K562 (cell line): ENCODE data around the gene TBXAS1. TPM values are rescaled to one million over a fixed set of nuclear protein-coding genes. Genes with fewer than 3 reads are reported as not detected.

Source experiments
- ATF3 ChIP-seq, 2 experiments: fragments of 450-650 bp in 1 of 2; sonication (generic) in 1 of 2; formaldehyde crosslinking in 1 of 2; IDR thresholded peaks in 1 of 2; conservative IDR thresholded peaks in 1 of 2; 2 replicates each; pipeline versions ENCODE4 v1.6.1 to v1.8.1; 2016 to 2023; ENCODE audit warnings: mild to moderate bottlenecking in 2 of 2, moderate library complexity in 2 of 2, inconsistent platforms in 1 of 2, missing genetic modification reagents in 1 of 2
- CBX3 ChIP-seq, 2 experiments: IDR thresholded peaks; 1 replicate in 1 of 2; 2 replicates in 1 of 2; pipeline ENCODE4 v1.6.1; 2012; ENCODE audit warnings: inconsistent platforms in 2 of 2, low read length in 2 of 2, borderline replicate concordance in 1 of 2, control low read depth in 1 of 2
- CTBP1 ChIP-seq: fragments of 450-650 bp; IDR thresholded peaks from 2 replicates; pipeline ENCODE4 v1.6.1; 2016; ENCODE audit warnings: borderline replicate concordance
- ELK1 ChIP-seq: sonication (generic); formaldehyde crosslinking; IDR thresholded peaks from 2 replicates; pipeline ENCODE4 v1.8.1; 2022; ENCODE audit warnings: missing genetic modification reagents
- FIP1L1 ChIP-seq: fragments of 200-400 bp; formaldehyde crosslinking; IDR thresholded peaks from 2 replicates; pipeline ENCODE4 v1.6.1; 2018; ENCODE audit warnings: mild to moderate bottlenecking, low read depth, low read length; ENCODE audit not compliant: poor library complexity, severe bottlenecking
- FOXP1 ChIP-seq: sonication (generic); formaldehyde crosslinking; IDR thresholded peaks from 2 replicates; pipeline ENCODE4 v1.8.0; 2022; ENCODE audit warnings: mild to moderate bottlenecking, missing genetic modification reagents
- JUND ChIP-seq, 2 experiments: IDR thresholded peaks; 2 replicates in 1 of 2; 3 replicates in 1 of 2; pipeline ENCODE4 v1.6.1; 2011; ENCODE audit warnings: borderline replicate concordance in 2 of 2, low read depth in 2 of 2, low read length in 2 of 2, improper control_type of control experiment in 1 of 2, missing biosample characterization in 1 of 2, missing genetic modification characterization in 1 of 2, missing genetic modification reagents in 1 of 2
- NFATC3 ChIP-seq: fragments of 450-650 bp; IDR thresholded peaks from 2 replicates; pipeline ENCODE4 v1.6.1; 2017; ENCODE audit warnings: mild to moderate bottlenecking
- PHTF2 ChIP-seq: fragments of 250-450 bp; sonication (Bioruptor Pico); IDR thresholded peaks from 2 replicates; pipeline ENCODE4 v1.5.0; 2021; ENCODE audit warnings: mild to moderate bottlenecking
- POLR2A ChIP-seq: fragments of 450-650 bp; conservative IDR thresholded peaks from 2 replicates; pipeline ENCODE4 v1.6.1; 2016
- POU5F1 ChIP-seq: fragments of 150-350 bp; IDR thresholded peaks from 2 replicates; pipeline ENCODE4 v1.6.1; 2014; ENCODE audit warnings: borderline replicate concordance, low read length, low read depth, mild to moderate bottlenecking; ENCODE audit not compliant: partially characterized antibody
- REST ChIP-seq, 2 experiments: fragments of 450-650 bp; formaldehyde crosslinking in 1 of 2; IDR thresholded peaks; 2 replicates each; pipeline versions ENCODE4 v1.4.0 to v1.6.1; 2014 to 2020; ENCODE audit warnings: mild to moderate bottlenecking in 2 of 2, borderline replicate concordance in 1 of 2, low read depth in 1 of 2
- RFX5 ChIP-seq: IDR thresholded peaks from 2 replicates; pipeline ENCODE4 v1.6.1; 2011; ENCODE audit warnings: low read depth, mild to moderate bottlenecking, improper control_type of control experiment, low read length
- SETDB1 ChIP-seq: IDR thresholded peaks from one replicate; pipeline ENCODE4 v1.6.1; 2012; ENCODE audit warnings: low read length, control low read depth, inconsistent platforms
- TCF3 ChIP-seq: sonication (generic); formaldehyde crosslinking; IDR thresholded peaks from 2 replicates; pipeline ENCODE4 v1.4.0; 2020; ENCODE audit warnings: mild to moderate bottlenecking, missing genetic modification reagents
- TOE1 ChIP-seq, 2 experiments: fragments of 450-650 bp in 1 of 2; sonication (generic) in 1 of 2; formaldehyde crosslinking in 1 of 2; IDR thresholded peaks; 2 replicates each; pipeline versions ENCODE4 v1.7.1 to v1.8.0; 2016 to 2022; ENCODE audit warnings: borderline replicate concordance in 2 of 2, mild to moderate bottlenecking in 2 of 2, antibody characterized with exemption in 1 of 2, inconsistent platforms in 1 of 2, low read depth in 1 of 2, missing genetic modification reagents in 1 of 2, moderate library complexity in 1 of 2
- TRIM24 ChIP-seq, 2 experiments: fragments of 450-650 bp; IDR thresholded peaks; 2 replicates each; pipeline ENCODE4 v1.6.1; 2016
- polyA plus RNA-seq, 8 experiments: library from polyadenylated mRNA; depleted of rRNA in 4 of 8; stranded (reverse) in 5 of 8; unstranded in 3 of 8; fragments of >200 nt; fragmentation: Nextera tagmentation in 2 of 8; fragmentation: Illumina TruSeq in 1 of 8; extraction: Ambion mirVana in 2 of 8; extraction: Trizol in 1 of 8; gene quantifications; 2 replicates each; pipeline versions ENCODE4 v1.2.1 to v1.2.3, GENCODE V29; 2011 to 2014; ENCODE audit warnings: inconsistent platforms in 1 of 8, missing spikeins in 1 of 8
- total RNA-seq, 7 experiments: library from RNA; depleted of rRNA in 6 of 7; stranded (reverse); fragments of >200 nt in 6 of 7; fragmentation: Illumina TruSeq in 2 of 7; extraction: Trizol in 2 of 7; gene quantifications; 2 replicates each; pipeline versions ENCODE4 v1.2.1 to v1.2.3, GENCODE V29; 2011 to 2021; ENCODE audit warnings: low replicate concordance in 1 of 7

TBXAS1 gene
- total and polyA plus RNA-seq, 9 of the 15 experiments (the other 6 are each of a cell fraction or from before 2014, with no cell fraction given) = 1.1 to 8.3 (median 1.9) TPM

- peak; percentile 88 for TF ChIP-seq ATF3 (IDR thresholded peaks at IDR 0.05)
- peak; percentile 96 for TF ChIP-seq ATF3 (CRISPR knock-in tag; conservative IDR thresholded peaks at IDR 0.05)
- TF ChIP-seq PHTF2 (CRISPR knock-in tag) = no peak
- no peak for TF ChIP-seq RFX5
- 0 out of 2 replicates have a peak, but pooled peaks have one; percentile 46 for TF ChIP-seq FOXP1 (CRISPR knock-in tag)
- no peak for TF ChIP-seq TOE1 (IDR thresholded peaks at IDR 0.05; ENCODE audit: borderline replicate concordance)
- no peak for TF ChIP-seq TOE1 (CRISPR knock-in tag; IDR thresholded peaks at IDR 0.05; ENCODE audit: borderline replicate concordance, low read depth)
- TF ChIP-seq POLR2A = no peak
- no peak for TF ChIP-seq CBX3 (IDR thresholded peaks at IDR 0.05; ENCODE audit: borderline replicate concordance in 1 of 2, low read length in 2 of 2)
- TF ChIP-seq TCF3 = peak; percentile 73; the same call in 1 of the 2 replicates
- peak; percentile 7; the same call in 1 of the 2 replicates for TF ChIP-seq REST (IDR thresholded peaks at IDR 0.05; ENCODE audit: borderline replicate concordance)
- TF ChIP-seq REST (CRISPR knock-in tag; IDR thresholded peaks at IDR 0.05; ENCODE audit: low read depth) = no peak
- TF ChIP-seq CTBP1 = 0 out of 2 replicates have a peak, but pooled peaks have one; percentile 13
- no peak for TF ChIP-seq POU5F1
- TF ChIP-seq SETDB1 = peak; percentile 76
- TF ChIP-seq ELK1 (CRISPR knock-in tag) = no peak
- TF ChIP-seq JUND (IDR thresholded peaks at IDR 0.05; ENCODE audit: borderline replicate concordance, low read depth, low read length) = peak; percentile 97
- peak; percentile 99 for TF ChIP-seq JUND (tag; IDR thresholded peaks at IDR 0.05; ENCODE audit: borderline replicate concordance, low read depth, low read length)
- peak; percentile 94 for TF ChIP-seq NFATC3
- TF ChIP-seq FIP1L1 = no peak
- TF ChIP-seq TRIM24 (IDR thresholded peaks at IDR 0.05) = peak; percentile 55 to 75; a peak in 3 of 4 replicates
These were observed 107.8 kb downstream of the TBXAS1 start (continued) for GRCh38 chr7:139936760-139937310.
